Common myeloid progenitor, CD34-positive (primary cell): ENCODE data around the gene BEST1.

Source experiments
- CTCF ChIA-PET: fragments of 350-600 bp; sonication (Branson Sonifier 250); formaldehyde crosslinking; loops from one replicate; lab custom pipeline; 2021; ENCODE audit warnings: antibody characterized with exemption; lab: Charles Lee
- POLR2A ChIA-PET: fragments of 350-600 bp; sonication (Branson Sonifier 250); formaldehyde crosslinking; loops from one replicate; lab custom pipeline; 2021; ENCODE audit warnings: antibody characterized with exemption; lab: Charles Lee
- DNase-seq, 3 donors: peaks; one replicate each; pipeline versions ENCODE4 v3.0.0 to v3.0.0-alpha.2; 2013
- H3K27ac ChIP-seq, 2 experiments: 1 replicate in 1 of 2; 2 replicates in 1 of 2; pipeline ENCODE4 v1.7.0; 2013; ENCODE audit warnings: inconsistent platforms in 2 of 2, low read length in 2 of 2, mild to moderate bottlenecking in 2 of 2, low read depth in 1 of 2, moderate library complexity in 1 of 2; ENCODE audit not compliant: severe bottlenecking in 2 of 2, insufficient read depth in 1 of 2, poor library complexity in 1 of 2
- H3K27me3 ChIP-seq, 5 experiments: replicated peaks in 2 of 5; 1 replicate in 3 of 5; 2 replicates in 2 of 5; pipeline versions ENCODE4 v1.6.1 to v1.7.0; 2013; ENCODE audit warnings: low read length in 4 of 5, mild to moderate bottlenecking in 2 of 5, moderate library complexity in 2 of 5, inconsistent platforms in 1 of 5; ENCODE audit not compliant: insufficient read depth in 5 of 5, control insufficient read depth in 4 of 5
- H3K36me3 ChIP-seq, 4 experiments: 1 replicate in 2 of 4; 2 replicates in 2 of 4; pipeline versions ENCODE4 v1.6.1 to v1.7.0; 2013; ENCODE audit warnings: low read length in 3 of 4, control low read depth in 1 of 4, mild to moderate bottlenecking in 1 of 4; ENCODE audit not compliant: control insufficient read depth in 4 of 4, insufficient read depth in 4 of 4
- H3K4me1 ChIP-seq, 4 experiments: 1 replicate in 3 of 4; 2 replicates in 1 of 4; pipeline versions ENCODE4 v1.6.1 to v1.7.1; 2013; ENCODE audit warnings: low read length in 3 of 4, mild to moderate bottlenecking in 3 of 4, control low read depth in 1 of 4, inconsistent platforms in 1 of 4, moderate library complexity in 1 of 4; ENCODE audit not compliant: control insufficient read depth in 4 of 4, insufficient read depth in 4 of 4; ENCODE audit errors: control extremely low read depth in 1 of 4
- H3K4me3 ChIP-seq, 7 experiments: 1 replicate in 4 of 7; 2 replicates in 3 of 7; pipeline versions ENCODE4 v1.5.1 to v1.7.0; 2013; ENCODE audit warnings: mild to moderate bottlenecking in 7 of 7, low read length in 6 of 7, moderate library complexity in 6 of 7, inconsistent platforms in 2 of 7, low read depth in 2 of 7, control low read depth in 1 of 7; ENCODE audit not compliant: insufficient read depth in 4 of 7, control insufficient read depth in 1 of 7; ENCODE audit errors: extremely low read depth in 1 of 7
- H3K9me3 ChIP-seq, 5 experiments: 1 replicate in 4 of 5; 2 replicates in 1 of 5; pipeline versions ENCODE4 v1.6.1 to v1.7.1; 2013; ENCODE audit warnings: low read length in 4 of 5, mild to moderate bottlenecking in 2 of 5, inconsistent platforms in 1 of 5, low read depth in 1 of 5, moderate library complexity in 1 of 5; ENCODE audit not compliant: control insufficient read depth in 4 of 5, insufficient read depth in 2 of 5; ENCODE audit errors: control extremely low read depth in 1 of 5
- WGBS: methylation state at CpG from one replicate; pipeline ENCODE4 v1.1.5; 2013; ENCODE audit not compliant: insufficient coverage; 5-methylcytosine and 5-hydroxymethylcytosine counted together

Gene BEST1

GRCh38 chr11:61967116-61967923 is 17.2 kb downstream of the BEST1 start, which contains the start of gene FTH1:
Gene FTH1, minus strand, starts transcription at chr11:61967634. Its CDS starts 209 bp downstream, at chr11:61967425.
- POLR2A ChIA-PET = interaction anchor here (0.6 to 2.8 kb wide), 18 partner anchors 9 to 175 kb away, joined by 3 to 56 read pairs (median 4); partner anchors contain the start of genes FADS3, INCENP and TMEM258
- CTCF ChIA-PET = interaction anchor here (1.0 to 10.5 kb wide), 14 partner anchors 8 to 114 kb away, joined by 3 to 49 read pairs (median 4); no protein-coding TSS in a partner anchor
- Histone ChIP-seq H3K9me3 (no peaks in the 10 kb centered on the region), H3K27me3 (no peaks in the 10 kb centered on the region), H3K4me3 (peak within 1 kb of the TSS; percentile 64 to 100 (median 97)), H3K36me3 (peaks cover 2 to 20% (median 15%) of the 10 kb centered on the region in 4 experiments), H3K4me1 (peaks cover 45 to 89% (median 78%) of the 10 kb centered on the region in 4 experiments), H3K27ac (peak within 1 kb of the TSS; percentile 86 to 93)
- 2% methylated on average over 81 of the region's 93 CpGs for WGBS
- peak; percentile 90 to 95 (median 95) for DNase-seq

GRCh38 chr11:61967924-61968757 is 18.0 kb downstream of the BEST1 start:
- CTCF ChIA-PET = interaction anchor here (0.9 to 10.5 kb wide), 14 partner anchors 9 to 113 kb away, joined by 3 to 49 read pairs (median 4); no protein-coding TSS in a partner anchor

GRCh38 chr11:61968758-61969390 is 18.7 kb downstream of the BEST1 start:
- no peaks in the 10 kb centered on the region for H3K9me3 ChIP-seq
- peak overlapping the region in 1 of 2 experiments; percentile 93 for H3K27ac ChIP-seq
- H3K27me3 ChIP-seq = no peaks in the 10 kb centered on the region
- POLR2A ChIA-PET = interaction anchor here (1.0 to 2.8 kb wide), 5 partner anchors 14 to 113 kb away, joined by 3 to 56 read pairs (median 18); no protein-coding TSS in a partner anchor
- peaks cover 2 to 20% (median 14%) of the 10 kb centered on the region in 4 experiments for H3K36me3 ChIP-seq
- CTCF ChIA-PET = interaction anchor here (0.9 to 10.5 kb wide), 12 partner anchors 9 to 112 kb away, joined by 3 to 49 read pairs (median 4); no protein-coding TSS in a partner anchor
- WGBS = 88% methylated on average over 13 of the region's 16 CpGs
- peak overlapping the region; percentile 64 to 100 (median 82) for H3K4me3 ChIP-seq
- H3K4me1 ChIP-seq = peaks cover 58 to 89% (median 78%) of the 10 kb centered on the region in 4 experiments
- no peak for DNase-seq

More at GRCh38 chr11:61967924-61968757, 18.0 kb downstream of the BEST1 start:
- POLR2A ChIA-PET = interaction anchor here (0.6 to 2.8 kb wide), 18 partner anchors 9 to 176 kb away, joined by 3 to 56 read pairs (median 4); partner anchors contain the start of genes FADS3, INCENP and TMEM258
- H3K9me3 ChIP-seq = no peaks in the 10 kb centered on the region
- peak in 2 of 3 donors; percentile 67 to 74 for DNase-seq
- peak overlapping the region; percentile 86 to 93 for H3K27ac ChIP-seq
- H3K36me3 ChIP-seq = peaks cover 2 to 20% (median 15%) of the 10 kb centered on the region in 4 experiments
- WGBS = 12% methylated on average over 45 of the region's 53 CpGs
- H3K4me3 ChIP-seq = peak overlapping the region; percentile 64 to 100 (median 82)
- H3K4me1 ChIP-seq = peaks cover 53 to 89% (median 78%) of the 10 kb centered on the region in 4 experiments
- no peaks in the 10 kb centered on the region for H3K27me3 ChIP-seq

- no peaks in the 10 kb centered on the region for H3K27me3 ChIP-seq
- no peak overlapping the region for H3K4me3 ChIP-seq
- peaks cover 2 to 15% (median 10%) of the 10 kb centered on the region in 4 experiments for H3K36me3 ChIP-seq
- POLR2A ChIA-PET = interaction anchor here (0.6 to 1.0 kb wide), 3 partner anchors 55 to 913 kb away, joined by 3 to 5 read pairs (median 3); no protein-coding TSS in a partner anchor
- H3K4me1 ChIP-seq = peaks cover 53 to 87% (median 75%) of the 10 kb centered on the region in 4 experiments
- H3K9me3 ChIP-seq = no peaks in the 10 kb centered on the region
- peak overlapping the region in 1 of 2 experiments; percentile 93 for H3K27ac ChIP-seq
- 90% methylated on average over 5 of the region's 7 CpGs for WGBS
- DNase-seq = no peak
- CTCF ChIA-PET = interaction anchor here (1.0 to 7.1 kb wide), 4 partner anchors 48 to 112 kb away, joined by 4 to 45 read pairs (median 5); no protein-coding TSS in a partner anchor
These were observed 19.2 kb downstream of the BEST1 start for GRCh38 chr11:61969391-61969758.

GRCh38 chr11:61969838-61970662 is 19.9 kb downstream of the BEST1 start:
- ChIA-PET POLR2A (interaction anchor here (0.6 to 1.2 kb wide), 4 partner anchors 55 to 912 kb away, joined by 3 to 5 read pairs (median 3); no protein-coding TSS in a partner anchor), CTCF (interaction anchor here (0.6 to 7.1 kb wide), 10 partner anchors 9 to 174 kb away, joined by 3 to 45 read pairs (median 4); no protein-coding TSS in a partner anchor)
- H3K27me3 ChIP-seq = no peaks in the 10 kb centered on the region
- H3K4me1 ChIP-seq = peaks cover 48 to 80% (median 71%) of the 10 kb centered on the region in 4 experiments
- H3K4me3 ChIP-seq = no peak overlapping the region
- 100% methylated on average over 2 of the region's 2 CpGs for WGBS
- no peaks in the 10 kb centered on the region for H3K9me3 ChIP-seq
- peaks cover 2 to 10% (median 7%) of the 10 kb centered on the region in 4 experiments for H3K36me3 ChIP-seq
- H3K27ac ChIP-seq = peak overlapping the region in 1 of 2 experiments; percentile 93
- peak in 2 of 3 donors; percentile 65 to 74 for DNase-seq
